Stimulated activated naive CD8-positive, alpha-beta T cell treated with anti-CD3 and anti-CD28 coated beads, Interleukin-15, Interleukin-2, amounts not matched to agents 100 ng/mL and 50 ng/mL, for 24 hours (primary cell): ENCODE data around the gene PPME1.

ENCODE experiments used
- H3K27ac Mint-ChIP-seq: one replicate; pipeline ENCODE4 v1.8.0; 2021; ENCODE audit warnings: mild to moderate bottlenecking, mixed read lengths
- H3K27me3 Mint-ChIP-seq: one replicate; pipeline ENCODE4 v1.8.0; 2021; ENCODE audit warnings: mixed read lengths
- H3K36me3 Mint-ChIP-seq: one replicate; pipeline ENCODE4 v1.8.0; 2021; ENCODE audit warnings: low read depth, mixed read lengths
- H3K4me1 Mint-ChIP-seq: one replicate; pipeline ENCODE4 v1.8.0; 2021; ENCODE audit warnings: low read depth, mixed read lengths
- H3K4me3 Mint-ChIP-seq: one replicate; pipeline ENCODE4 v1.8.0; 2021; ENCODE audit warnings: mild to moderate bottlenecking, mixed read lengths
- H3K9me3 Mint-ChIP-seq: one replicate; pipeline ENCODE4 v1.8.0; 2021; ENCODE audit warnings: mixed read lengths

Gene PPME1

GRCh38 chr11:74182635-74183034 is 11.5 kb downstream of the PPME1 start:
- no peaks in the 10 kb centered on the region for H3K9me3 Mint-ChIP-seq
- H3K4me1 Mint-ChIP-seq: peaks cover 13% of the 10 kb centered on the region
- H3K27ac Mint-ChIP-seq: no peak overlapping the region
- H3K27me3 Mint-ChIP-seq: no peaks in the 10 kb centered on the region
- H3K4me3 Mint-ChIP-seq: no peak overlapping the region
- peaks cover 49% of the 10 kb centered on the region for H3K36me3 Mint-ChIP-seq

- Mint-ChIP-seq H3K4me3 (no peak overlapping the region), H3K27me3 (no peaks in the 10 kb centered on the region), H3K36me3 (peaks cover 48% of the 10 kb centered on the region), H3K9me3 (peaks cover 3% of the 10 kb centered on the region), H3K27ac (no peak overlapping the region), H3K4me1 (peaks cover 3% of the 10 kb centered on the region)
Measured at GRCh38 chr11:74185285-74185684, 14.2 kb downstream of the PPME1 start.

- H3K4me1 Mint-ChIP-seq: peaks cover 3% of the 10 kb centered on the region
- H3K9me3 Mint-ChIP-seq: peaks cover 3% of the 10 kb centered on the region
- no peak overlapping the region for H3K27ac Mint-ChIP-seq
- no peak overlapping the region for H3K4me3 Mint-ChIP-seq
- no peaks in the 10 kb centered on the region for H3K27me3 Mint-ChIP-seq
- H3K36me3 Mint-ChIP-seq: peaks cover 49% of the 10 kb centered on the region
Measured at GRCh38 chr11:74185695-74186094, 14.6 kb downstream of the PPME1 start.

- H3K9me3 Mint-ChIP-seq: peaks cover 18% of the 10 kb centered on the region
- no peak overlapping the region for H3K4me3 Mint-ChIP-seq
- H3K4me1 Mint-ChIP-seq: no peaks in the 10 kb centered on the region
- no peak overlapping the region for H3K27ac Mint-ChIP-seq
- no peaks in the 10 kb centered on the region for H3K27me3 Mint-ChIP-seq
- peaks cover 65% of the 10 kb centered on the region for H3K36me3 Mint-ChIP-seq
Measured at GRCh38 chr11:74195828-74196227, 24.7 kb downstream of the PPME1 start.

GRCh38 chr11:74196781-74197486 is 25.8 kb downstream of the PPME1 start:
- H3K9me3 Mint-ChIP-seq: peaks cover 18% of the 10 kb centered on the region
- peaks cover 60% of the 10 kb centered on the region for H3K36me3 Mint-ChIP-seq
- no peak overlapping the region for H3K27ac Mint-ChIP-seq
- no peaks in the 10 kb centered on the region for H3K27me3 Mint-ChIP-seq
- H3K4me1 Mint-ChIP-seq: no peaks in the 10 kb centered on the region
- no peak overlapping the region for H3K4me3 Mint-ChIP-seq

GRCh38 chr11:74203966-74204365 is 32.9 kb downstream of the PPME1 start:
- Mint-ChIP-seq H3K9me3 (peaks cover 2% of the 10 kb centered on the region), H3K4me1 (peaks cover 8% of the 10 kb centered on the region), H3K27ac (no peak overlapping the region), H3K27me3 (no peaks in the 10 kb centered on the region), H3K36me3 (peaks cover 60% of the 10 kb centered on the region), H3K4me3 (no peak overlapping the region)

GRCh38 chr11:74204701-74205100 is 33.6 kb downstream of the PPME1 start:
- Mint-ChIP-seq H3K9me3 (no peaks in the 10 kb centered on the region), H3K27me3 (no peaks in the 10 kb centered on the region), H3K36me3 (peaks cover 60% of the 10 kb centered on the region), H3K4me1 (peaks cover 8% of the 10 kb centered on the region), H3K4me3 (no peak overlapping the region), H3K27ac (no peak overlapping the region)

GRCh38 chr11:74205181-74205580 is 34.1 kb downstream of the PPME1 start:
- Mint-ChIP-seq H3K4me1 (peaks cover 8% of the 10 kb centered on the region), H3K27me3 (no peaks in the 10 kb centered on the region), H3K4me3 (no peak overlapping the region), H3K36me3 (peaks cover 60% of the 10 kb centered on the region), H3K9me3 (no peaks in the 10 kb centered on the region), H3K27ac (no peak overlapping the region)

- H3K27me3 Mint-ChIP-seq: no peaks in the 10 kb centered on the region
- no peak overlapping the region for H3K4me3 Mint-ChIP-seq
- H3K9me3 Mint-ChIP-seq: no peaks in the 10 kb centered on the region
- peaks cover 75% of the 10 kb centered on the region for H3K36me3 Mint-ChIP-seq
- peaks cover 8% of the 10 kb centered on the region for H3K4me1 Mint-ChIP-seq
- no peak overlapping the region for H3K27ac Mint-ChIP-seq
Measured at GRCh38 chr11:74206746-74207145, 35.7 kb downstream of the PPME1 start.

- H3K27me3 Mint-ChIP-seq: no peaks in the 10 kb centered on the region
- H3K9me3 Mint-ChIP-seq: no peaks in the 10 kb centered on the region
- peak overlapping the region; percentile 18 for H3K27ac Mint-ChIP-seq
- H3K36me3 Mint-ChIP-seq: peaks cover 86% of the 10 kb centered on the region
- no peak overlapping the region for H3K4me3 Mint-ChIP-seq
- peaks cover 4% of the 10 kb centered on the region for H3K4me1 Mint-ChIP-seq
Measured at GRCh38 chr11:74208507-74208906, 37.4 kb downstream of the PPME1 start.

- Mint-ChIP-seq H3K9me3 (peaks cover 7% of the 10 kb centered on the region), H3K4me3 (no peak overlapping the region), H3K4me1 (no peaks in the 10 kb centered on the region), H3K27ac (no peak overlapping the region), H3K27me3 (no peaks in the 10 kb centered on the region), H3K36me3 (peaks cover 84% of the 10 kb centered on the region)
Measured at GRCh38 chr11:74212533-74212932, 41.4 kb downstream of the PPME1 start.

GRCh38 chr11:74220376-74220775 is 49.3 kb downstream of the PPME1 start:
- peaks cover 36% of the 10 kb centered on the region for H3K36me3 Mint-ChIP-seq
- H3K27me3 Mint-ChIP-seq: no peaks in the 10 kb centered on the region
- H3K9me3 Mint-ChIP-seq: peaks cover 11% of the 10 kb centered on the region
- no peaks in the 10 kb centered on the region for H3K4me1 Mint-ChIP-seq
- H3K27ac Mint-ChIP-seq: no peak overlapping the region
- no peak overlapping the region for H3K4me3 Mint-ChIP-seq

GRCh38 chr11:74221816-74222215 is 50.7 kb downstream of the PPME1 start:
- Mint-ChIP-seq H3K27me3 (no peaks in the 10 kb centered on the region), H3K4me3 (no peak overlapping the region), H3K9me3 (peaks cover 7% of the 10 kb centered on the region), H3K27ac (no peak overlapping the region), H3K36me3 (peaks cover 32% of the 10 kb centered on the region), H3K4me1 (no peaks in the 10 kb centered on the region)

- Mint-ChIP-seq H3K36me3 (peaks cover 50% of the 10 kb centered on the region), H3K27ac (no peak overlapping the region), H3K4me1 (no peaks in the 10 kb centered on the region), H3K9me3 (peaks cover 7% of the 10 kb centered on the region), H3K4me3 (no peak overlapping the region), H3K27me3 (no peaks in the 10 kb centered on the region)
Measured at GRCh38 chr11:74225565-74225964, 54.5 kb downstream of the PPME1 start.

GRCh38 chr11:74226907-74227306 is 55.8 kb downstream of the PPME1 start:
- H3K36me3 Mint-ChIP-seq: peaks cover 57% of the 10 kb centered on the region
- H3K27me3 Mint-ChIP-seq: no peaks in the 10 kb centered on the region
- H3K4me1 Mint-ChIP-seq: peaks cover 8% of the 10 kb centered on the region
- no peak overlapping the region for H3K4me3 Mint-ChIP-seq
- no peak overlapping the region for H3K27ac Mint-ChIP-seq
- H3K9me3 Mint-ChIP-seq: peaks cover 4% of the 10 kb centered on the region

GRCh38 chr11:74232311-74232950 is 61.3 kb downstream of the PPME1 start:
- Mint-ChIP-seq H3K4me1 (peaks cover 20% of the 10 kb centered on the region), H3K27me3 (no peaks in the 10 kb centered on the region), H3K27ac (no peak overlapping the region), H3K36me3 (peaks cover 35% of the 10 kb centered on the region), H3K9me3 (no peaks in the 10 kb centered on the region), H3K4me3 (no peak overlapping the region)
